HL-60 (cell line): ENCODE measurements around the gene CTPS2.

Source experiments
- POLR2AphosphoS5 ChIP-seq: IDR thresholded peaks from 2 replicates; pipeline ENCODE4 v1.6.1; 2012; ENCODE audit warnings: low read depth
- SPI1 ChIP-seq: IDR thresholded peaks from 2 replicates; pipeline ENCODE4 v1.6.1; 2012; ENCODE audit warnings: low read depth, mild to moderate bottlenecking, borderline replicate concordance
- TF ChIP-seq, protein P1 (sequence below): IDR thresholded peaks from one replicate; pipeline ENCODE4 v1.5.1; 2011; ENCODE audit warnings: low read length, control low read depth, inconsistent platforms; ENCODE audit not compliant: insufficient read depth
- TF ChIP-seq, protein P2 (sequence below): IDR thresholded peaks from 2 replicates; pipeline ENCODE4 v1.6.1; 2012; ENCODE audit warnings: low read depth; ENCODE audit not compliant: insufficient replicate concordance

GRCh38 chrX:16638533-16638932 is 73.9 kb downstream of the CTPS2 start:
- TF ChIP-seq, protein P1, sequence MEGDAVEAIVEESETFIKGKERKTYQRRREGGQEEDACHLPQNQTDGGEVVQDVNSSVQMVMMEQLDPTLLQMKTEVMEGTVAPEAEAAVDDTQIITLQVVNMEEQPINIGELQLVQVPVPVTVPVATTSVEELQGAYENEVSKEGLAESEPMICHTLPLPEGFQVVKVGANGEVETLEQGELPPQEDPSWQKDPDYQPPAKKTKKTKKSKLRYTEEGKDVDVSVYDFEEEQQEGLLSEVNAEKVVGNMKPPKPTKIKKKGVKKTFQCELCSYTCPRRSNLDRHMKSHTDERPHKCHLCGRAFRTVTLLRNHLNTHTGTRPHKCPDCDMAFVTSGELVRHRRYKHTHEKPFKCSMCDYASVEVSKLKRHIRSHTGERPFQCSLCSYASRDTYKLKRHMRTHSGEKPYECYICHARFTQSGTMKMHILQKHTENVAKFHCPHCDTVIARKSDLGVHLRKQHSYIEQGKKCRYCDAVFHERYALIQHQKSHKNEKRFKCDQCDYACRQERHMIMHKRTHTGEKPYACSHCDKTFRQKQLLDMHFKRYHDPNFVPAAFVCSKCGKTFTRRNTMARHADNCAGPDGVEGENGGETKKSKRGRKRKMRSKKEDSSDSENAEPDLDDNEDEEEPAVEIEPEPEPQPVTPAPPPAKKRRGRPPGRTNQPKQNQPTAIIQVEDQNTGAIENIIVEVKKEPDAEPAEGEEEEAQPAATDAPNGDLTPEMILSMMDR = no peak
- TF ChIP-seq, protein P2, sequence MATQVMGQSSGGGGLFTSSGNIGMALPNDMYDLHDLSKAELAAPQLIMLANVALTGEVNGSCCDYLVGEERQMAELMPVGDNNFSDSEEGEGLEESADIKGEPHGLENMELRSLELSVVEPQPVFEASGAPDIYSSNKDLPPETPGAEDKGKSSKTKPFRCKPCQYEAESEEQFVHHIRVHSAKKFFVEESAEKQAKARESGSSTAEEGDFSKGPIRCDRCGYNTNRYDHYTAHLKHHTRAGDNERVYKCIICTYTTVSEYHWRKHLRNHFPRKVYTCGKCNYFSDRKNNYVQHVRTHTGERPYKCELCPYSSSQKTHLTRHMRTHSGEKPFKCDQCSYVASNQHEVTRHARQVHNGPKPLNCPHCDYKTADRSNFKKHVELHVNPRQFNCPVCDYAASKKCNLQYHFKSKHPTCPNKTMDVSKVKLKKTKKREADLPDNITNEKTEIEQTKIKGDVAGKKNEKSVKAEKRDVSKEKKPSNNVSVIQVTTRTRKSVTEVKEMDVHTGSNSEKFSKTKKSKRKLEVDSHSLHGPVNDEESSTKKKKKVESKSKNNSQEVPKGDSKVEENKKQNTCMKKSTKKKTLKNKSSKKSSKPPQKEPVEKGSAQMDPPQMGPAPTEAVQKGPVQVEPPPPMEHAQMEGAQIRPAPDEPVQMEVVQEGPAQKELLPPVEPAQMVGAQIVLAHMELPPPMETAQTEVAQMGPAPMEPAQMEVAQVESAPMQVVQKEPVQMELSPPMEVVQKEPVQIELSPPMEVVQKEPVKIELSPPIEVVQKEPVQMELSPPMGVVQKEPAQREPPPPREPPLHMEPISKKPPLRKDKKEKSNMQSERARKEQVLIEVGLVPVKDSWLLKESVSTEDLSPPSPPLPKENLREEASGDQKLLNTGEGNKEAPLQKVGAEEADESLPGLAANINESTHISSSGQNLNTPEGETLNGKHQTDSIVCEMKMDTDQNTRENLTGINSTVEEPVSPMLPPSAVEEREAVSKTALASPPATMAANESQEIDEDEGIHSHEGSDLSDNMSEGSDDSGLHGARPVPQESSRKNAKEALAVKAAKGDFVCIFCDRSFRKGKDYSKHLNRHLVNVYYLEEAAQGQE = no peak
- TF ChIP-seq SPI1 (no peak), POLR2AphosphoS5 (no peak)
